MCF 10A (cell line): ENCODE results near the gene LAMB4. TPM values are rescaled to one million over a fixed set of nuclear protein-coding genes. Genes with fewer than 3 reads are reported as not detected.

Experiments
- BruUV-seq: library from RNA; stranded (reverse); fragments of 400-500 nt; replicated peaks from 2 replicates; lab custom pipeline; 2021; lab: Mats Ljungman, UMichigan
- CTCF ChIA-PET: fragments of 300-600 bp; sonication (Branson Sonifier 250); formaldehyde crosslinking; extraction: SDS; loops from one replicate; lab custom pipeline; 2021; ENCODE audit warnings: antibody characterized with exemption, inconsistent platforms; lab: Yijun Ruan, JAX
- POLR2A ChIA-PET: fragments of 300-600, 350-650 bp; sonication (Branson Sonifier 250); formaldehyde crosslinking; extraction: SDS; loops from one replicate; lab custom pipeline; 2020; ENCODE audit warnings: antibody characterized with exemption, inconsistent platforms; lab: Yijun Ruan, JAX
- DNase-seq: peaks from one replicate; pipeline ENCODE4 v3.0.0-alpha.2; 2018; ENCODE audit not compliant: unreplicated experiment
- H3K27ac Mint-ChIP-seq: one replicate; pipeline ENCODE4 v1.8.0; 2022; ENCODE audit warnings: mild to moderate bottlenecking, low read depth, mixed read lengths; ENCODE audit not compliant: unreplicated experiment
- H3K27me3 Mint-ChIP-seq: one replicate; pipeline ENCODE4 v1.8.0; 2022; ENCODE audit warnings: mixed read lengths; ENCODE audit not compliant: insufficient read depth, unreplicated experiment
- H3K36me3 Mint-ChIP-seq: one replicate; pipeline ENCODE4 v1.8.0; 2022; ENCODE audit warnings: mild to moderate bottlenecking, moderate library complexity, mixed read lengths; ENCODE audit not compliant: insufficient read depth, unreplicated experiment
- H3K4me1 Mint-ChIP-seq: one replicate; pipeline ENCODE4 v1.8.0; 2022; ENCODE audit warnings: mixed read lengths; ENCODE audit not compliant: insufficient read depth, unreplicated experiment
- H3K4me3 Mint-ChIP-seq: one replicate; pipeline ENCODE4 v1.8.0; 2022; ENCODE audit warnings: mild to moderate bottlenecking, moderate library complexity, mixed read lengths; ENCODE audit not compliant: unreplicated experiment
- H3K9me3 Mint-ChIP-seq: one replicate; pipeline ENCODE4 v1.8.0; 2022; ENCODE audit warnings: mixed read lengths; ENCODE audit not compliant: unreplicated experiment
- intact Hi-C: fragments of 100-400 bp; cut with micrococcal nuclease; formaldehyde crosslinking; loops from 2 replicates; pipeline ENCODE4 v1.14.1; 2022
- total RNA-seq: library from RNA; stranded (reverse); gene quantifications from 2 replicates; pipeline ENCODE4 v1.2.3, GENCODE V29; 2022
- TF ChIP-seq, protein P1 (sequence below): fragments of 200-600 bp; IDR thresholded peaks from one replicate; pipeline ENCODE4 v1.8.0; 2022; ENCODE audit warnings: antibody characterized with exemption, mild to moderate bottlenecking; ENCODE audit not compliant: unreplicated experiment

The LAMB4 gene
- total RNA-seq, 1 experiment from 2014 or later = 0.35 TPM

DNA sequence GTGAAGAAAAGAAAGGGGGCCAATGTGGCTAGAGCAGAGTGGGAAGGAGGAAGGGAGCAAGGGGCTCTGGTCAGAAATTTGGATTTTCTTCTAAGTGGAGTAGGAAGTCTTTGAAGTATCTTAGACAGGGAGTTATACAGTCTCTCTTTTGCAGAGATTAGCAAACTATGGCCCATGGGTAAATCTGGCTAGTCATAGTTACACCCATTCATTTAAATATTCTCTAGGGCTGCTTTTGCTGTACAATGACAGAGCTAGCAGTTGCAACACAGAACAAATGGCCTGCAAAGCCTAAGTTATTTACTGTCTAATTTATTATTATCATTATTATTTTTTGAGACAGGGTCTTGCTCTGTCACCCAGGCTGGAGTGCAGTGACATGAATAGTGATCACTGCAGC, 10.5 kb upstream of the LAMB4 start:
- Mint-ChIP-seq H3K36me3 (no peaks in the 10 kb centered on the region), H3K27me3 (no peaks in the 10 kb centered on the region), H3K9me3 (no peaks in the 10 kb centered on the region), H3K4me1 (no peaks in the 10 kb centered on the region), H3K4me3 (no peak overlapping the region), H3K27ac (no peak overlapping the region)
- CTCF ChIA-PET = interaction anchor here (0.8 to 1.1 kb wide), 3 partner anchors 31 to 176 kb away, joined by 3 to 6 read pairs (median 4); no protein-coding TSS in a partner anchor
- no peak for DNase-seq
- intact Hi-C loops = no loop called here
- POLR2A ChIA-PET = interaction anchor here (0.6 to 1.2 kb wide), 4 partner anchors 8 to 972 kb away, joined by 3 to 4 read pairs (median 3); partner anchors contain the start of gene HBP1
- no TSS peak for BruUV-seq
- TF ChIP-seq, protein P1, sequence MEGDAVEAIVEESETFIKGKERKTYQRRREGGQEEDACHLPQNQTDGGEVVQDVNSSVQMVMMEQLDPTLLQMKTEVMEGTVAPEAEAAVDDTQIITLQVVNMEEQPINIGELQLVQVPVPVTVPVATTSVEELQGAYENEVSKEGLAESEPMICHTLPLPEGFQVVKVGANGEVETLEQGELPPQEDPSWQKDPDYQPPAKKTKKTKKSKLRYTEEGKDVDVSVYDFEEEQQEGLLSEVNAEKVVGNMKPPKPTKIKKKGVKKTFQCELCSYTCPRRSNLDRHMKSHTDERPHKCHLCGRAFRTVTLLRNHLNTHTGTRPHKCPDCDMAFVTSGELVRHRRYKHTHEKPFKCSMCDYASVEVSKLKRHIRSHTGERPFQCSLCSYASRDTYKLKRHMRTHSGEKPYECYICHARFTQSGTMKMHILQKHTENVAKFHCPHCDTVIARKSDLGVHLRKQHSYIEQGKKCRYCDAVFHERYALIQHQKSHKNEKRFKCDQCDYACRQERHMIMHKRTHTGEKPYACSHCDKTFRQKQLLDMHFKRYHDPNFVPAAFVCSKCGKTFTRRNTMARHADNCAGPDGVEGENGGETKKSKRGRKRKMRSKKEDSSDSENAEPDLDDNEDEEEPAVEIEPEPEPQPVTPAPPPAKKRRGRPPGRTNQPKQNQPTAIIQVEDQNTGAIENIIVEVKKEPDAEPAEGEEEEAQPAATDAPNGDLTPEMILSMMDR = no peak

DNA sequence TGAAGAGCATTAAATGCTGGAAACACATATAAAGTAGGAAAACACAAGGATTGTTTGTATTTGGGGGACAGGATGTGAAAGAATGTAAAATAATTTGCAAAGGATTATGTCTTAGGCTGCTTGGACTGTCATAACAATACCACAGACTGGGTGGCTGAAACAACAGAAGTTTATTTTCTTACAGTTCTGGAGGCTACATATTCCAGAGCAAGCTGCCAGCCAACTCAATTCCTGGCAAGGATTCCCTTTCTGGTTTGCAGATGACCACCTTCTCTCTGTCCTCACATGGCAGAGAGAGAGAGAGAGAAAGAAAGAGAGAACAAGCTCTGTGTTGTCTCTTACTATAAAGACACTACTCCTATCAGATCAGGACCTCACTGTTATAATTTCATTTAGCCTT, 8.8 kb upstream of the LAMB4 start:
- H3K36me3 Mint-ChIP-seq = no peaks in the 10 kb centered on the region
- no peaks in the 10 kb centered on the region for H3K27me3 Mint-ChIP-seq
- H3K4me3 Mint-ChIP-seq = no peak overlapping the region
- no peak overlapping the region for H3K27ac Mint-ChIP-seq
- CTCF ChIA-PET = interaction anchor here (0.8 to 1.4 kb wide), 2 partner anchors 26 to 28 kb away, joined by 3 to 6 read pairs; no protein-coding TSS in a partner anchor
- H3K9me3 Mint-ChIP-seq = no peaks in the 10 kb centered on the region
- TF ChIP-seq, protein P1 = no peak
- no TSS peak for BruUV-seq
- POLR2A ChIA-PET = interaction anchor here (1.2 to 1.4 kb wide), 4 partner anchors 14 to 166 kb away, joined by 3 read pairs; no protein-coding TSS in a partner anchor
- no peak for DNase-seq
- intact Hi-C loops = no loop called here
- no peaks in the 10 kb centered on the region for H3K4me1 Mint-ChIP-seq

DNA sequence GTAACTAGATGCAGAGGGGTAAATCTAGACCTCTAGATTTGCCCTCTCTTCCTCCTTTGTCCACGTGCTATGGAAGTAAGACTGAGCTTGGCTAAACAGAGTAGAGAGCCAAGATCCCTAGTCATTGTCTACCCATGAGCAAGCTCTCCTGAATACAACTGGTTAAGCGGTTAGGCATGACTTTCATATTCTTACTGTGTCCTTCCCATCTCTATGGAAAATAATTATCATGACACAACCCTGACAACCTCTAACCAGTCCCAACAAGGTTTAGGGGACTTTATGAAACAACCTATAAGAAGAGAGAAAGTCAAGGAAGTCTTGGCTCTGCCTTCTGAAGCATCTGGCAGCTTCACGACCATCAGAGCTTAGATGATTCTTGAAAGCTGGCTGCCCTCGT, 7.8 kb upstream of the LAMB4 start:
- no peak for DNase-seq
- H3K9me3 Mint-ChIP-seq = no peaks in the 10 kb centered on the region
- no peak overlapping the region for H3K4me3 Mint-ChIP-seq
- H3K36me3 Mint-ChIP-seq = no peaks in the 10 kb centered on the region
- ChIA-PET CTCF (interaction anchor here (1.2 to 4.3 kb wide), 3 partner anchors 8 to 25 kb away, joined by 6 to 33 read pairs (median 6); no protein-coding TSS in a partner anchor), POLR2A (interaction anchor here (0.7 to 1.4 kb wide), 7 partner anchors 13 to 165 kb away, joined by 3 to 4 read pairs (median 3); partner anchors contain the start of gene LAMB1)
- no peaks in the 10 kb centered on the region for H3K4me1 Mint-ChIP-seq
- no TSS peak for BruUV-seq
- TF ChIP-seq, protein P1 = no peak
- H3K27me3 Mint-ChIP-seq = no peaks in the 10 kb centered on the region
- no peak overlapping the region for H3K27ac Mint-ChIP-seq
- intact Hi-C loops = no loop called here

DNA sequence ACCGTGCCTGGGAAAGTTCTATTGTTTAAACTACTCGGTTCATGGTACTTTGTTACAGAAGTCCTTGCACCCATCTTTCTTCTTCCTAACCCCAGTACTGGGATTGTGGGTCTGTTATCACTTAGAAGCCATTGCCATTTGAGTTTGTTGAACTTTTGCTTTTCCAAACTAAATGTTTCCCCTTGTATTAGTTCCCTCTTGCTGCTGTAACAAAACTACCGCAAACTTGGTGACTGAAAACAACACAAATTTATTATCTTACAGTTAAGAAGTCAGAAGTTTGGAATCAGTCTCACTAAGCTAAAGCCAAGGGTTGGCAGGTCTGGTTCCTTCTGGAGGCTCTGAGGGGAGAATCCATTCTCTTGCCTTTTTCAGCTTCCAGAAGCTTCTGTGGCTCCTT, 6.9 kb upstream of the LAMB4 start:
- H3K27ac Mint-ChIP-seq = no peak overlapping the region
- H3K4me1 Mint-ChIP-seq = peaks cover 6% of the 10 kb centered on the region
- no peak overlapping the region for H3K4me3 Mint-ChIP-seq
- TF ChIP-seq, protein P1 = no peak
- no peaks in the 10 kb centered on the region for H3K36me3 Mint-ChIP-seq
- ChIA-PET CTCF (interaction anchor here (0.9 to 4.3 kb wide), 2 partner anchors 9 to 23 kb away, joined by 3 to 33 read pairs; no protein-coding TSS in a partner anchor), POLR2A (no interaction called here)
- DNase-seq = no peak
- no peaks in the 10 kb centered on the region for H3K27me3 Mint-ChIP-seq
- H3K9me3 Mint-ChIP-seq = no peaks in the 10 kb centered on the region
- intact Hi-C loops = no loop called here
- BruUV-seq = no TSS peak
